Loucy (cell line): ENCODE measurements around the gene DCP1A.

Experiments
- EZH2phosphoT487 ChIP-seq: fragments of 200-600 bp; IDR thresholded peaks from 2 replicates; pipeline ENCODE4 v1.6.1; 2018; ENCODE audit warnings: antibody characterized with exemption, mild to moderate bottlenecking, moderate library complexity, borderline replicate concordance
- TF ChIP-seq, protein P1 (sequence below): fragments of 200-600 bp; sonication (generic); conservative IDR thresholded peaks from 2 replicates; pipeline ENCODE4 v1.5.1; 2014; ENCODE audit warnings: mild to moderate bottlenecking, antibody characterized with exemption, low read length

DNA sequence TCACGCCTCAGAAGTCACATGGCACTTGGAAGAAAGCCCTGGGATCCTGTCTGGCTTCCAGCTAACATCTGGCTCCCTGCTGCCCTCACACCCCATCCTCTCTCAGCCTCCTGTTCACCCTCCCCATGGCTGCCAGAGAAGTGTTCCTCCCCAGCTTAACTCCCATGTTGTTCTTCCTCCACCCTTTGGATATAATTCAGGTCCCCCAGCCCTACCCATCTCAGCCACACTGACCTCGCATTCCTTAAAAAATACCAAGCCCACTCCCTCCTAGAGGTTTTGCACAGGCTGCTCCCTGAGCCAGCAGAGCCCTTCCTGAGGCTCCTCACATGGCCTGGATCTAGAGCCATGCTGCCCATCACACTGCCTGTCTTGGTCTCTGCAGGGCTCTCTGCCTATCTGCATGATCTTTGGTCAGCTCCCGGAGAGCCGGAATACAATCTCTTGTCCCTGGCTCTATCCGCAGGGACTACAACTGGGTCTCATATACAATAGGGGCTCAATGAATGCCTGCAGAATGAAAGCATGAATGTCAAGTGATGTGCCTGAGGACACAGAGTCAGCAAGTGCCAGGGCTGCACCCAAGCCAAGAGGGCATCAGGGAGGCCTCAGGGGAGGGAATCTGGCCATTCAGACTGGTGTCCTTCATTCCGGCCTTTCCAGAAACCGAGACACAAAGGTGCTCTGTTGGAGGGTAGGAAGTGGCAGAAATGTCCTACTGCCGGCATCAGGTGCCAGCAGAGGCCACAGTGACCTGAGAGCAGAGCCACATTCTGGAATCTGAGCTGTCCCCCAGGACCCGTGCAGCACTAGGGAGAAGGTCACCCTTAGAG, 87.7 kb downstream of the DCP1A start:
- TF ChIP-seq, protein P1, sequence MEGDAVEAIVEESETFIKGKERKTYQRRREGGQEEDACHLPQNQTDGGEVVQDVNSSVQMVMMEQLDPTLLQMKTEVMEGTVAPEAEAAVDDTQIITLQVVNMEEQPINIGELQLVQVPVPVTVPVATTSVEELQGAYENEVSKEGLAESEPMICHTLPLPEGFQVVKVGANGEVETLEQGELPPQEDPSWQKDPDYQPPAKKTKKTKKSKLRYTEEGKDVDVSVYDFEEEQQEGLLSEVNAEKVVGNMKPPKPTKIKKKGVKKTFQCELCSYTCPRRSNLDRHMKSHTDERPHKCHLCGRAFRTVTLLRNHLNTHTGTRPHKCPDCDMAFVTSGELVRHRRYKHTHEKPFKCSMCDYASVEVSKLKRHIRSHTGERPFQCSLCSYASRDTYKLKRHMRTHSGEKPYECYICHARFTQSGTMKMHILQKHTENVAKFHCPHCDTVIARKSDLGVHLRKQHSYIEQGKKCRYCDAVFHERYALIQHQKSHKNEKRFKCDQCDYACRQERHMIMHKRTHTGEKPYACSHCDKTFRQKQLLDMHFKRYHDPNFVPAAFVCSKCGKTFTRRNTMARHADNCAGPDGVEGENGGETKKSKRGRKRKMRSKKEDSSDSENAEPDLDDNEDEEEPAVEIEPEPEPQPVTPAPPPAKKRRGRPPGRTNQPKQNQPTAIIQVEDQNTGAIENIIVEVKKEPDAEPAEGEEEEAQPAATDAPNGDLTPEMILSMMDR: no peak
- TF ChIP-seq EZH2phosphoT487: no peak
